GM18526 (cell line): ENCODE data around the gene FAM162B.

Experiments
- POLR2A ChIP-seq: IDR thresholded peaks from 3 replicates; pipeline ENCODE4 v1.6.1; 2011; ENCODE audit not compliant: insufficient read length; ENCODE audit errors: extremely low read depth

Gene FAM162B

DNA sequence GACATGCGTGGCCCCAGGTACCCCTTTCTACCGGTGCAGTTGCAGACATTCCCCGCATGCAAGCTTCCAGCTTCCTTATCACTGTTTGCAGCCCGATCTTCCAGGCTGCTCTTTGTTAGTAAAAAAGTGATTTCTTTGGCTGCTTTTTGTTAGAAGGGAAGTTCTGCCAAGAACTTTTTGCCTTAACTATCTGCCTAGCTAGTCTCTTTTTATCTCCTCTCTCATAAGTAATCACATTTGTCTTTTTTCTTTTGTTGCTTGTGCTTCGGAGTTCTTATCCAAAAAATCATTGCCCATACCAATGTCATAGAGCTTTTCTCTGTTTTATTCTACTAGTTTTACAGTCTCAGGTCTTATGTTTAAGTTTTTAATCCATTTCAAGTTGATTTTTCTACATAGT lies 20.3 kb downstream of the FAM162B start:
- no peak for TF ChIP-seq POLR2A

DNA sequence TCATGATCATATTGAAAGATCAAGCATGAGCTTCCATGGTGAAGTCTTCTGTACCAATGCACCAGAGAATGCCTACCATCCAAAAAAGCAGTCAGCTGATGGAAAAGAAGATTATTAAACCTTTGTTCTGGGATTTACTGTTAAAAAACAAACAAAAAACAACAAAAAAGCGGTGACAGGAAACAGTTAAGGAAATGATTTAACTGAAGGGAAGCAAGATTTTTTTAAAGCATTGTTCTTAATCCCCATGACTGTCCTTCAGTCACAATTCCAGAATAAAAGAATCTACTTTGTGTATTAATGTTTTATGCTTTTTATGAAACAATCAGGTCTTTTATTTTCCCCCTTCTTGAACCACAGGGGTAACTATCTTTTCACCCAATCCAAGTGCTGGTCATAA lies 23.9 kb downstream of the FAM162B start:
- no peak for TF ChIP-seq POLR2A

DNA sequence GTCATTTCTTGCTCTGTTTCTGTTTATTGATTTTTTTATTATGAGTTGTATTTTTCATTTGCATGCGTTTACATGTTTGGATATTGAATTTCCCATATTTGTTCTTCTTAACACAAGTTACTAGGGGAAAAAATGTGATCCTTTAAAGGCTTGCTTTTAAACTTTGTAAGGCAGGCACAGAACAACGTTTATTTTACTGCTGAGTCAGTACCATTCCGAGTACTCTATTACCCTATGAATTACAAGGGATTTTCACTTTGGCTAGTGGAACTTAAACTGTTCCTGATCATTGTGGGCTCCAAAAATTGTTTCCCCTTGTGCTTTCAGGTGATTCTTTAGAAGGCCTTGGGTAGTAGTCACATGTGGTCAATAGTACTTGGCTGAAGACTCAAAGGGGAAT lies 28.5 kb downstream of the FAM162B start:
- no peak for TF ChIP-seq POLR2A

DNA sequence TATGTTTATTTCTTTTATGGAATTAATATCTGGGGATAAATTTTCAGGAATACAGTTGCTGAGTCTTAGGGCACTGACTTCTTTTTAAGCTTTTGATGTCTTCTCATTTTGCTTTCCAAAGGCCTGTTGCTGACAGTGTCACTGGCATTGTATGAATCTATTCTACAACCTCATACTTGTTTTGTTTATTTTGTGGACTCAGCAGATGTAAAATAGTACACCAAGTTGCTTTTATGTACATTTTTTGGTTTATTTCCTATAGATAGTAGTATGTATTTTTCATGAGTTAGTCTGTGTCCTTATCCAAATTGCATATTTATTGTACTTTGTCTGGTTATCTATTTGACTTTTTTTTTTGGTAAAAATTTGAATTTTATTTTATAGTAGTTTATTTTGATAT lies 35.0 kb downstream of the FAM162B start:
- TF ChIP-seq POLR2A: no peak

DNA sequence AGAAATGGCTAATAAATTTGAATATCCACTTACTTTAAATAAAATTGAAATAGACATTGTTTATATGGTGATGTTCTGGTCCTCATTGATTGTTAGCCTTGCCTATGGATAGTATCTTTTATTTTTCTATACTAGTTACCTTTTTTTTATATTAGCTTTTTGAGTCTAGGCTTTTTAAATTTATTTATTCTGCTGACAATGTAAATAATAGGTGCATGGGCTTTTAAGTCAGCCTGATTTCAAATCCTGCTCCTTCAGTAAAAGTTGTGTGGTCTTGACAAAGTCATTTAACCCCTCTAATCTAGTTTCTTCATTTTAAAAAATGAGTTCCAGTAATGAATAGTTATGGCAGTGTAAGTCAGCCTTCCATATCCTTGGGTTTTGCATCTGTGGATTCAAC lies 38.6 kb downstream of the FAM162B start:
- TF ChIP-seq POLR2A: no peak

DNA sequence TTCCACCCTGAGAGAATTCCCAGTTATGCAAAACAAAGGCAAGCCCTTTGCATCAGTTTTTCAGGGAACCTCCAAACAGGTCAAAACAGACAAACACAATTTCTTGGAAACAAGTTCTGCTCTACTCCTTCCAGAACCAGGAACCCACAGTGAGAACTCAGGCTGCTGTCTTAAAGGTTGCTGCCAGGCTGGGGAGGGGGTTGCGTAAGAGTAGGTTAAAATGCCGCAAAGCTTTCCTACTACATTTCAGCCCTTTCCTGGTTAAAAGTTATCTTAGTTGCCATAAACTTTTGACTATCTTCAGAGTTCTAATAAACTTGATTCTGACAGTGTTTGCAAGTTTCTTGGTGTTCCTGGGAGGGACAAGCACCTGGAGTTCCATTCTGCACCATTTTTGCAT lies 50.8 kb downstream of the FAM162B start:
- no peak for TF ChIP-seq POLR2A

DNA sequence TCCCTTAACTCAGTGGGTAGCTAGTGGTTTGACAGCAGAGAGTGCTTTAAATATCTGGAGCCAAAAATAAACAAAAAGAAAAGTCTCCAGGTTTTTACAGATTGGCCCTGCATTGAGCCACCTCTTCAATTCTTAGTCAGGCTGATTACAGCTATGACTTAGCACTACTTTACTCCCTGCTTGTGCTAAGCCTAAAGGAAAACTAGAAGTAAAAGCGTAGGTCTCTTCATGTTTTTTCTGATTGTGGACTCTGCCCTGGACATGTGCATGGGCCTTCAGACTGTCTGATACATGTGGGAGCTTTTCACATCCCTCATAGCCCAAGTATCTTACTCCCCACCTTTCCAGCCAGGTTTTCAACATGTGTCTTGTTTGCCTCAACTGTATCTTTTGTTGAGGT lies 51.2 kb downstream of the FAM162B start:
- TF ChIP-seq POLR2A: no peak

DNA sequence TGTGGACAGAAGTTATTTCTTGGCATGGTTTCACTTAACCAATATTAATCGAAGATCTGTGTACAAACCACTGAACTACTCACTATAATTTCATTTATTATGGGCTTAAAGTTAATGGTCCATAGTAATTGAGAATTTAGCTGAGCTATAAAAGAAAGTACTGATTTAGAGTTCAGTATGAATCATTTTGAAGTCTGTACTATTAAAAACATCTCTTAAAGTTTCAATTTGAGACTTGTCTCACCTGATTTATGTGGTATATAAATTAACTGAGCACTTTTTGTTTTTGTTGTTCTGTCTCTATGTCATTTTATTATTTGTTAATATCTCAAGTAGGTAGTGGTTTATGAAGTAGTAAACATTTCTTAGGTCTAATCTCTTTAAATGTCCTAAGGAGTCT lies 59.6 kb downstream of the FAM162B start:
- no peak for TF ChIP-seq POLR2A
